GM21390 (cell line): ENCODE measurements around the gene GABARAP.
A peak's percentile ranks its signal among the peaks of the same experiment; 100 is the strongest.
"Not testable (repeated sequence)": the region's sequence is repeated elsewhere in the genome, so short reads cannot be mapped to it uniquely, and the experiment has no call there.

Source experiments
- ATAC-seq: cut with Tn5 transposase; IDR thresholded peaks from one replicate; pipeline ENCODE4 v1.9.1; 2021; ENCODE audit not compliant: unreplicated experiment

The GABARAP gene

DNA sequence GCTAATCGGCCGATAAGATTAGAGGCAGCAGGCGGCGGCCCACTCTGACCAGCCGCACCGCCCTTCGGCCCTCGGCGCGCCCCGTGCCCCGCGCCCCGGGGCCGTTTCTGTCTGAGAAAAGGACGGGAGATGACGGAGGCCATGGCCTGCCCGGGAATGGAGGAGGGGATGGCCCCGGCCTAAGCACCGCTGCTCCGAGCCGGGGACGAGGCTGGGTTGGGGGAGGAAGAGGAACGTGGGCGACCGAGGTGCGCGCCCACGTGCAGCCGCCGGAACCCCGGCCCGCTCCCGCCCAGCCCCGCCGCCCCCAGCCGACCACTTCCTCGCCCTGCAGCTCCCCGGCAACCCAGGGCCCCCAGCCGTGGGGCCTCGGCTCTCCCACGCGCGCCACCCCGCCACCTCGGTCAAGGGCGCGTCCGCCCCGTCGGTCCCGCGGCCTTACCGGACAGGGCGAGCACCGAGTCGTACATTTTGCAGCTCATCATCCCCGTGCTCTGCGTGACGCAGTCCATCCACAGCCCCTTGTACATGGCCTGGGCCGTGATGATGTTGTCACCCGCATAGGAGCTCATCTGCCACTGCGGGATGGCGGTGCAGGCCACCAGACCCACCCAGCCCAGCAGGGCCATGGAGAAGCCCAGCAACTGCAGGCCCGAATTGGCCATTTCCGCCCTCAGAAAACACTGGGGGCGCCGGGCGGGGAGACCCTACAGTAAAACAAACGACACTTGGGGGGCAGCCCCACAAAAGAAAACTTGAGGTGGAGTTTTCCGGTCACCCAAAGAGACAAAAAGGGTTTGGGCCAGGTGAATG lies 19.3 kb upstream of the GABARAP start:
- no peak for ATAC-seq

- ATAC-seq: no peak
Observed at GRCh38 chr17:7260651-7261378, 18.6 kb upstream of the GABARAP start.

DNA sequence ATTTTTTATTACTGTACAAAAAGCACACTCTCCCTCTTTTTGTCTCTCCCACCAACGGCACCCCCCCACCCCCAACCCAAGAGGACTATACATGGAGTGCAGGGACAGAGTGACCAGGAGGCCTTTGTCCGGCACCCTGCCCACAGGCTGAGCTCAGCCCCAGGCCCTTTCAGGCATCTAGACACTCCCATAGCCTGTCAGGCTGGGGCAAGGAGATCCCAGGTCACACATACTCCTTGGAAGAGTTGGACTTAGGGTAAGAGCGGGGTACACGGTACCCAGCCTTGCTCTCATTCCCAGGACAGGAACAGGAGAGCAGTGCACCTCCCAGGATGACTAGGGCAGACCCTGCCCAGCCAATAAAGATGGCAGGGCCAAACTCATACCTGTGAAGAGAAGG lies 17.9 kb upstream of the GABARAP start:
- no peak for ATAC-seq

GRCh38 chr17:7259555-7259889 lies 17.3 kb upstream of the GABARAP start:
- no peak for ATAC-seq

- no peak for ATAC-seq
Observed at GRCh38 chr17:7258731-7259554, 16.7 kb upstream of the GABARAP start.

- no peak for ATAC-seq
Observed at GRCh38 chr17:7256766-7257456, 14.7 kb upstream of the GABARAP start.

GRCh38 chr17:7254511-7254910 lies 12.3 kb upstream of the GABARAP start:
- no peak for ATAC-seq

GRCh38 chr17:7253082-7253481 lies 10.8 kb upstream of the GABARAP start:
- no peak for ATAC-seq

GRCh38 chr17:7252176-7253043 lies 10.2 kb upstream of the GABARAP start, which contains the start of gene ELP5:
Gene ELP5, plus strand, starts transcription at chr17:7252215. Its CDS starts 336 bp downstream, at chr17:7252551.
- ATAC-seq: peak; percentile 47

GRCh38 chr17:7251661-7252175 lies 9.5 kb upstream of the GABARAP start, which contains the start of gene CTDNEP1:
Gene CTDNEP1, minus strand, starts transcription at chr17:7251734. Its CDS starts 438 bp downstream, at chr17:7251296.
- peak; percentile 88 for ATAC-seq

- ATAC-seq: no peak
Observed at GRCh38 chr17:7250695-7251627, 8.7 kb upstream of the GABARAP start.

DNA sequence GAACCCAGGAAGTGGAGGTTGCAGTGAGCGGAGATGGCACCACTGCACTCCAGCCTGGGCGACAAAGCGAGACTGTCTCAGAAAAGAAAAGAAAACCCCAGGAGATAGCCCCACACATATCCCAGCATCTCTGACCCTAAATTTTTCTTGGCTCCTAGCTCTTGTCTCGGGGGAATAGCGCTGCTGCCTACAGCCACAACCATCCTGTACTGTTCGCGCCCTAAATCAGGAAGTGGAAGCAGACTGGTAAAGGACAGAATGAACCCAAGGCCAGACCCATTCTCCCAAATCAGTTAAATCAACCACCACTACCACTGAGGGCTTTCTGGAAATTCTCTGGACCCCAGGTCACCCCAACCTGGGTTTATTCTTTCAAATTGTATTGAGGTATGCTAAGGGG lies 7.6 kb upstream of the GABARAP start:
- no peak for ATAC-seq

GRCh38 chr17:7249214-7249613 lies 7.0 kb upstream of the GABARAP start:
- no peak for ATAC-seq

DNA sequence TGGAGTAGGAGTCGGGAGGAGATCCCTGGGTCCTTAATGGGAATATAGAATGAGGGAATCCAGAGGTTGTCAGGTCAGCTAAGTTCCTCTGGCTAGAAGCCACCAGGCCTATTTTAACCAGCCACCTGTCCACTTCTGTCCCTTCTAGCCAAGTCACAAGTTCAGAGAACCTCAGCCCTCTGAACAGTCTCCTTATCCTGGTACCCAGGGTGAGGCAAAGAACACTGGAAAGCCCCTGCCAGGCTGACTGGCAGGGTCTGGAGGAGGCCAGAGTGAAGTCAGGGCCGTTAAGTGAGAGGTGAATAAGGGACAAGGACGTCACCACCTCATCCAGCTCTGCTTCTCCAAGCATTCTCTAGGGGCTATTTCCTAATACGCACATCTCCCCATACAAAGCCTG lies 6.5 kb upstream of the GABARAP start:
- no peak for ATAC-seq

GRCh38 chr17:7246779-7247178 lies 4.5 kb upstream of the GABARAP start:
- ATAC-seq: no peak

- not testable (repeated sequence) for ATAC-seq
Observed at GRCh38 chr17:7243838-7244237, 1.6 kb upstream of the GABARAP start.

- no peak for ATAC-seq
Observed at GRCh38 chr17:7243453-7243729, 1.1 kb upstream of the GABARAP start.

- peak; percentile 39 for ATAC-seq
Observed at GRCh38 chr17:7242717-7243452, 636 bp upstream of the GABARAP start.
